ENCODE results near the gene MC3R. TPM values are rescaled to one million over a fixed set of nuclear protein-coding genes. Genes with fewer than 3 reads are reported as not detected.

The MC3R gene
- total RNA-seq, 2 donors from 2014 or later, result not detected

DNA sequence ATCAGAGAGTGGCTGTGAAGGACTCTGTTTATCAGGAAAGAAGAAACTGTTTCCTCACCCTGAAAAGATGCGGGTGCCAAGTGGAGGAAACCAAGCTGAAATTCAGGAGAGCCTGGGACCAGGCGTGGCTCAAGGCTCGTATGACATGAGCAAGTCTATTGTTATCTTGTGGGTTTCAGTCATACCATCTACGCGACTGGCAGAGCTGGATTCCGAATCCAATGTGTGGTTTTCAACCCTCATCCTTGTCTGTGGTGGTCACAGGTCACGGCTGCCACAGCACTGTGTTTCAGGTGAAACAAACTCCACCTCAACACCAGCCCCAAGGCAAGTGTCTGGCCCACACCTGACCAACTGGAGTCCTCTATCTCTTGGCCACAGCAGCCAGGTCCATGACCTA lies 9.1 kb downstream of the MC3R start:
- intact Hi-C loops (cut with DNase I), result no loop called here
- Histone ChIP-seq H3K27me3 (no peaks in the 10 kb centered on the region), H3K27ac (no peak overlapping the region), H3K4me3 (no peak overlapping the region), H3K9me3 (no peaks in the 10 kb centered on the region), H3K4me1 (no peaks in the 10 kb centered on the region), H3K36me3 (replicated peaks in 1 of 2; ENCODE audit: insufficient read depth in 1 of 2, low read depth in 2 of 2) (no peaks in the 10 kb centered on the region)
- no peak for TF ChIP-seq CTCF (IDR thresholded peaks at IDR 0.05)
- no peak for TF ChIP-seq POLR2A (IDR thresholded peaks at IDR 0.05)
- WGBS, 2 donors, result 54% methylated on average over 7 of the region's 7 CpGs
- no peak for DNase-seq
- ATAC-seq, result no peak

DNA sequence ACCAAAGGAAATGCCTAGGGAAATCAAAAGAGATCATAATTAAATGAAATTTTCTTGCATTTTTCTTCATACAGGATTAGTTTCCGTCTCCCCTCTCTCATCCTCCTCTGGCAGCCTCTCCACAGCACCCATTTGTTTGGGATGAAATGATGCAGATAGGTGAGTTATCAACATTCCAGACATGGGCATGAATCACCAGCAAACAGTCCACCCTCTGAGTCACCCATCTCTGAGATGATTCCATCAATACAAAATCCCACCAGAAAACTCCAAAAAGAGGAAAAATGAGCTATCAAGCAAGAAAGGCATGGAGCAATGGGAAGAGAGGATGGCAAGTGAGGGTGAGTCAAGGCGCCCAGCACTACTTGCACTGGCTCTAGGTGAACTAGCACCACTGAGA lies 11.4 kb downstream of the MC3R start:
- no peaks in the 10 kb centered on the region for H3K36me3 ChIP-seq (replicated peaks in 1 of 2; ENCODE audit: insufficient read depth in 1 of 2, low read depth in 2 of 2)
- no peak overlapping the region for H3K4me3 ChIP-seq
- no peak overlapping the region for H3K27ac ChIP-seq
- H3K27me3 ChIP-seq, result no peaks in the 10 kb centered on the region
- TF ChIP-seq POLR2A (IDR thresholded peaks at IDR 0.05) (no peak), CTCF (IDR thresholded peaks at IDR 0.05) (no peak)
- H3K9me3 ChIP-seq, result no peaks in the 10 kb centered on the region
- DNase-seq (no peak), ATAC-seq (no peak)
- no peaks in the 10 kb centered on the region for H3K4me1 ChIP-seq
- 57 to 62% methylated on average over 2 of the region's 2 CpGs for WGBS, 2 donors
- intact Hi-C loops (cut with DNase I), result no loop called here

DNA sequence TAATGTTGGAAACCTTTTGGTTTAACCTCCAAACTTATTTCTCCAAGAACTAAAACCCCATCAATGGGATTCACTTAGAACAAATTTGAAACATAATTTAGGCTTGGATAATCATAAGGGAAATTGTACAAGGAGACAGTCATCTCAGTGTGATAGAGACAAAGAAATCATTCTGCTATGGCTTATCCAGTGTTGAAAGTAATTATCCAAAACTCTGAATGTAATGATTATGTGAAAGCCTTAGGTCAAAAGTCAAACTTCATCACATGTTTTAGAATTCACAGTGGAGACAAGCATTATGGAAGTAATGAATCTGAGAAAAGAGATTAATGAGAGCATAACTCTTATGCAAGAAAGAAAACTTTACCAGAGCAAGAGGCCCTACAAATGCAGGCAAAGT lies 20.0 kb downstream of the MC3R start:
- Histone ChIP-seq H3K36me3 (replicated peaks in 1 of 2; ENCODE audit: insufficient read depth in 1 of 2, low read depth in 2 of 2) (no peaks in the 10 kb centered on the region), H3K4me1 (no peaks in the 10 kb centered on the region), H3K9me3 (no peaks in the 10 kb centered on the region), H3K27ac (no peak overlapping the region), H3K27me3 (no peaks in the 10 kb centered on the region), H3K4me3 (no peak overlapping the region)
- TF ChIP-seq POLR2A (IDR thresholded peaks at IDR 0.05) (no peak), CTCF (IDR thresholded peaks at IDR 0.05) (no peak)
- no peak for DNase-seq
- no peak for ATAC-seq
- intact Hi-C loops (cut with DNase I), result no loop called here

- TF ChIP-seq POLR2A (IDR thresholded peaks at IDR 0.05), result no peak
- TF ChIP-seq CTCF (IDR thresholded peaks at IDR 0.05), result no peak
- WGBS, 2 donors, result 56 to 79% methylated on average over 4 of the region's 4 CpGs
- Histone ChIP-seq H3K27ac (no peak overlapping the region), H3K4me3 (no peak overlapping the region), H3K4me1 (no peaks in the 10 kb centered on the region), H3K36me3 (replicated peaks in 1 of 2; ENCODE audit: insufficient read depth in 1 of 2, low read depth in 2 of 2) (no peaks in the 10 kb centered on the region), H3K9me3 (no peaks in the 10 kb centered on the region), H3K27me3 (no peaks in the 10 kb centered on the region)
- intact Hi-C loops (cut with DNase I), result no loop called here
- DNase-seq (no peak), ATAC-seq (no peak)
Observed at GRCh38 chr20:56271974-56272373, 23.4 kb downstream of the MC3R start.

- intact Hi-C loops (cut with DNase I), result no loop called here
- 55 to 74% methylated on average over 2 of the region's 2 CpGs for WGBS, 2 donors
- H3K9me3 ChIP-seq, result no peaks in the 10 kb centered on the region
- DNase-seq (no peak), ATAC-seq (no peak)
- no peaks in the 10 kb centered on the region for H3K36me3 ChIP-seq (replicated peaks in 1 of 2; ENCODE audit: insufficient read depth in 1 of 2, low read depth in 2 of 2)
- no peaks in the 10 kb centered on the region for H3K27me3 ChIP-seq
- H3K27ac ChIP-seq, result no peak overlapping the region
- no peaks in the 10 kb centered on the region for H3K4me1 ChIP-seq
- H3K4me3 ChIP-seq, result no peak overlapping the region
- TF ChIP-seq POLR2A (IDR thresholded peaks at IDR 0.05) (no peak), CTCF (IDR thresholded peaks at IDR 0.05) (no peak)
Observed at GRCh38 chr20:56273491-56273890, 25.0 kb downstream of the MC3R start.

Measured in body of pancreas (tissue), 4 donors.